ENCODE data around the gene ARHGAP44. TPM values are rescaled to one million over a fixed set of nuclear protein-coding genes. Genes with fewer than 3 reads are reported as not detected.

Gene ARHGAP44
- total and polyA plus RNA-seq, 2 of the 13 experiments (the other 11 are each of a cell fraction or from before 2014, with no cell fraction given): 0.79 to 3.1 TPM

DNA sequence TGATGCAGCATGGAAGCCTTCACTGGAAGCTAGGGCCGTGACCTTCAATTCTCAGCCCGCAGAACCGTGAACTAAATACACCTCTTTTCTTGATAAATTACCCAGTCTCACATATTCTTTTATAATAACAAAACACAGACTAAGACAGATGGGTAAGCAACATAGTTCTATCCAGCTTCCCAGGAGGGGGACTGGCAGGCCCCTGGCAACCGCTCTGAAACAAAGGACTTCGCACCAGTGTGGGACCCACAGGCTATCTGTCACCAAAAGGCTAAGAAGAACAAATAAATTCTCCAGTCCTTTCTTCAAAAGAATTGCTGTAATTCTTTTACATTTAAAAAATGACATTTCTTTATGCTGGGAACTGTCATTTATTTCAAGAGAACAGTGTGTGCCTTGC is 209.6 kb downstream of the ARHGAP44 start:
- ChIA-PET CTCF (ENCODE audit: low intra/inter-chr PET ratio, low total read pairs) (no interaction called here), POLR2A (no interaction called here)
- Histone ChIP-seq H3K4me1 (ENCODE audit: insufficient read depth, low read length) (no peaks in the 10 kb centered on the region), H3K9me3 (ENCODE audit: low read length) (no peaks in the 10 kb centered on the region), H3K27me3 (ENCODE audit: control insufficient read depth in 1 of 2, insufficient read depth in 2 of 2, low read length in 2 of 2) (no peaks in the 10 kb centered on the region), H4K20me1 (ENCODE audit: insufficient read depth, low read length) (no peaks in the 10 kb centered on the region), H3K4me3 (replicated peaks in 1 of 3; ENCODE audit: insufficient read depth in 1 of 3, low read depth in 2 of 3, low read length in 3 of 3) (no peak overlapping the region), H2AFZ (ENCODE audit: low read length) (no peak overlapping the region), H3K79me2 (ENCODE audit: insufficient read depth, low read length) (no peaks in the 10 kb centered on the region), H3K27ac (ENCODE audit: extremely low read length, insufficient read depth, low read length) (no peak overlapping the region), H3K9ac (ENCODE audit: insufficient read depth, low read depth, low read length) (no peak overlapping the region), H3K36me3 (replicated peaks in 1 of 2; ENCODE audit: control insufficient read depth in 1 of 2, insufficient read depth in 2 of 2, low read length in 2 of 2) (peaks cover 37 to 89% of the 10 kb centered on the region in 2 experiments), H3K4me2 (ENCODE audit: low read depth, low read length) (no peak overlapping the region)
- in situ Hi-C loops (cut with HindIII; ENCODE audit: extremely low pct_ligation_motif_present, low pct_unique_long_range_greater_than_20kb) (no loop called here), intact Hi-C loops (cut with micrococcal nuclease; ENCODE audit: unreplicated experiment) (no loop called here)
- WGBS (ENCODE audit: low lambda C conversion rate): 97% methylated on average over 5 of the region's 5 CpGs
- DNase-seq (ENCODE audit: low spot score) (no peak), ATAC-seq (no peak), FAIRE-seq (no peak)
- no peak for TF ChIP-seq SIX4 (CRISPR knock-in tag; IDR thresholded peaks at IDR 0.05)
- TF ChIP-seq ZNF558 (CRISPR knock-in tag; IDR thresholded peaks at IDR 0.05; ENCODE audit: borderline replicate concordance): no peak
- TF ChIP-seq ZNF205 (CRISPR knock-in tag; IDR thresholded peaks at IDR 0.05): no peak
- TF ChIP-seq POLR2G (IDR thresholded peaks at IDR 0.05; ENCODE audit: low read depth, low read length): no peak
- no peak for TF ChIP-seq HOXA5 (CRISPR knock-in tag; IDR thresholded peaks at IDR 0.05)
- TF ChIP-seq NFATC3 (CRISPR knock-in tag; IDR thresholded peaks at IDR 0.05): no peak
- no peak for TF ChIP-seq FIP1L1 (IDR thresholded peaks at IDR 0.05; ENCODE audit: borderline replicate concordance, insufficient read depth, low read depth, low read length)
- no peak for TF ChIP-seq PHF21A (CRISPR knock-in tag; IDR thresholded peaks at IDR 0.05)
- BruUV-seq (replicated peaks): no TSS peak

DNA sequence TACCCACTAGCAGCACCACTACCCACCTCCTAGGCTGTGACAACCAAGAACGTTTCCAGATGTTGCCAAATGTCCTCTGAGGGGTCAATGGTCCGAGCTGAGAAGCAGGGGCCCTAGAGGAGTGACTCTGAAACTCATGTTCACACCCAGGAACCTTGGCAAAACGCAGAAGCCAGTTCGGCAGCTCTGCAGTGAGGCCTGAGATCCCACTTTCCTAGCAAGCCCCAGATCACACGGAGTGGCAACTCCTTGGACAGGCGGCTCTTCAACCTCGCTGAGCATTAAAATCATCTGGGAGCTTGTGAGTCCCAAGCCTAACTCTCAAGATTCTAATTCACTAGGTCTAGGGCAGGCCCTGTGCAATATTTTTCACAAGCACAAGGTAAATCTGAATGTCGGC is 211.3 kb downstream of the ARHGAP44 start:
- no peaks in the 10 kb centered on the region for H3K9me3 ChIP-seq (ENCODE audit: low read length)
- BruUV-seq (replicated peaks): no TSS peak
- H3K79me2 ChIP-seq (ENCODE audit: insufficient read depth, low read length): no peaks in the 10 kb centered on the region
- FAIRE-seq (no peak), DNase-seq (ENCODE audit: low spot score) (no peak), ATAC-seq (no peak)
- no peaks in the 10 kb centered on the region for H4K20me1 ChIP-seq (ENCODE audit: insufficient read depth, low read length)
- WGBS (ENCODE audit: low lambda C conversion rate): 88% methylated on average over 4 of the region's 8 CpGs
- POLR2A ChIA-PET: no interaction called here
- no peak overlapping the region for H3K27ac ChIP-seq (ENCODE audit: extremely low read length, insufficient read depth, low read length)
- H3K4me2 ChIP-seq (ENCODE audit: low read depth, low read length): no peak overlapping the region
- H3K9ac ChIP-seq (ENCODE audit: insufficient read depth, low read depth, low read length): no peak overlapping the region
- H3K27me3 ChIP-seq (ENCODE audit: control insufficient read depth in 1 of 2, insufficient read depth in 2 of 2, low read length in 2 of 2): no peaks in the 10 kb centered on the region
- no peak overlapping the region for H2AFZ ChIP-seq (ENCODE audit: low read length)
- no peaks in the 10 kb centered on the region for H3K4me1 ChIP-seq (ENCODE audit: insufficient read depth, low read length)
- H3K4me3 ChIP-seq (replicated peaks in 1 of 3; ENCODE audit: insufficient read depth in 1 of 3, low read depth in 2 of 3, low read length in 3 of 3): no peak overlapping the region
- intact Hi-C loops (cut with micrococcal nuclease; ENCODE audit: unreplicated experiment) (no loop called here), in situ Hi-C loops (cut with HindIII; ENCODE audit: extremely low pct_ligation_motif_present, low pct_unique_long_range_greater_than_20kb) (loop anchor here (5.0 kb wide), 1 partner anchor 73 kb away; no protein-coding TSS in a partner anchor)
- CTCF ChIA-PET (ENCODE audit: low intra/inter-chr PET ratio, low total read pairs): no interaction called here
- peaks cover 45 to 91% of the 10 kb centered on the region in 2 experiments for H3K36me3 ChIP-seq (replicated peaks in 1 of 2; ENCODE audit: control insufficient read depth in 1 of 2, insufficient read depth in 2 of 2, low read length in 2 of 2)
- TF ChIP-seq LCORL (IDR thresholded peaks at IDR 0.05) (no peak), LCORL (CRISPR knock-in tag; IDR thresholded peaks at IDR 0.05) (no peak), PLRG1 (conservative IDR thresholded peaks at IDR 0.05) (no peak), HOXA7 (CRISPR knock-in tag; IDR thresholded peaks at IDR 0.05) (no peak), ZNF704 (CRISPR knock-in tag; IDR thresholded peaks at IDR 0.05; ENCODE audit: borderline replicate concordance) (no peak), ZNF724P (CRISPR knock-in tag; IDR thresholded peaks at IDR 0.05; ENCODE audit: borderline replicate concordance) (no peak), ZNF234 (CRISPR knock-in tag; conservative IDR thresholded peaks at IDR 0.05) (no peak), ZNF709 (CRISPR knock-in tag; IDR thresholded peaks at IDR 0.05) (no peak), SOX5 (CRISPR knock-in tag; IDR thresholded peaks at IDR 0.05; ENCODE audit: borderline replicate concordance) (no peak), ZNF292 (CRISPR knock-in tag; IDR thresholded peaks at IDR 0.05; ENCODE audit: borderline replicate concordance, low read depth) (no peak), ZNF124 (CRISPR knock-in tag; IDR thresholded peaks at IDR 0.05) (no peak), BHLHE40 (IDR thresholded peaks at IDR 0.05; ENCODE audit: low read length) (no peak), MXI1 (IDR thresholded peaks at IDR 0.05; ENCODE audit: borderline replicate concordance, low read depth, low read length) (no peak), ZNF12 (CRISPR knock-in tag; IDR thresholded peaks at IDR 0.05) (no peak), NFYB (CRISPR knock-in tag; IDR thresholded peaks at IDR 0.05) (no peak)

Measured in HepG2 (cell line).